ENCODE results near the gene NAV3.
"Not testable (repeated sequence)": the region's sequence is repeated elsewhere in the genome, so short reads cannot be mapped to it uniquely, and the experiment has no call there.

GRCh38 chr12:78102801-78103200 is 272.1 kb downstream of the NAV3 start:
- TF ChIP-seq, protein P1, sequence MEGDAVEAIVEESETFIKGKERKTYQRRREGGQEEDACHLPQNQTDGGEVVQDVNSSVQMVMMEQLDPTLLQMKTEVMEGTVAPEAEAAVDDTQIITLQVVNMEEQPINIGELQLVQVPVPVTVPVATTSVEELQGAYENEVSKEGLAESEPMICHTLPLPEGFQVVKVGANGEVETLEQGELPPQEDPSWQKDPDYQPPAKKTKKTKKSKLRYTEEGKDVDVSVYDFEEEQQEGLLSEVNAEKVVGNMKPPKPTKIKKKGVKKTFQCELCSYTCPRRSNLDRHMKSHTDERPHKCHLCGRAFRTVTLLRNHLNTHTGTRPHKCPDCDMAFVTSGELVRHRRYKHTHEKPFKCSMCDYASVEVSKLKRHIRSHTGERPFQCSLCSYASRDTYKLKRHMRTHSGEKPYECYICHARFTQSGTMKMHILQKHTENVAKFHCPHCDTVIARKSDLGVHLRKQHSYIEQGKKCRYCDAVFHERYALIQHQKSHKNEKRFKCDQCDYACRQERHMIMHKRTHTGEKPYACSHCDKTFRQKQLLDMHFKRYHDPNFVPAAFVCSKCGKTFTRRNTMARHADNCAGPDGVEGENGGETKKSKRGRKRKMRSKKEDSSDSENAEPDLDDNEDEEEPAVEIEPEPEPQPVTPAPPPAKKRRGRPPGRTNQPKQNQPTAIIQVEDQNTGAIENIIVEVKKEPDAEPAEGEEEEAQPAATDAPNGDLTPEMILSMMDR (conservative IDR thresholded peaks at IDR 0.05; ENCODE audit: low read depth, low read length): not testable (repeated sequence)
- not testable (repeated sequence) for TF ChIP-seq EZH2 (IDR thresholded peaks at IDR 0.05; ENCODE audit: borderline replicate concordance, low read depth, low read length, poor library complexity, severe bottlenecking)

All from A673 (cell line).